Activated CD8-positive, alpha-beta T cell treated with anti-CD3 and anti-CD28 coated beads for 36 hours (primary cell): ENCODE data around the gene PRKCSH. TPM values are rescaled to one million over a fixed set of nuclear protein-coding genes. Genes with fewer than 3 reads are reported as not detected.

ENCODE experiments used
- ATAC-seq: fragments of 200-7000 bp; cut with Tn5 transposase; one replicate; pipeline ENCODE4 v1.10.0; 2021; ENCODE audit warnings: mild to moderate bottlenecking, moderate library complexity
- CTCF ChIA-PET: fragments of 350-600 bp; sonication (Branson Sonifier 250); formaldehyde crosslinking; loops from one replicate; lab custom pipeline; 2021; ENCODE audit warnings: antibody characterized with exemption; lab: Charles Lee
- POLR2A ChIA-PET: fragments of 350-600 bp; sonication (Branson Sonifier 250); formaldehyde crosslinking; loops from one replicate; lab custom pipeline; 2021; ENCODE audit warnings: antibody characterized with exemption; lab: Charles Lee
- DNase-seq: peaks from one replicate; pipeline ENCODE4 v3.0.0-alpha.2; 2020
- H3K27ac Mint-ChIP-seq: one replicate; pipeline ENCODE4 v1.8.0; 2021; ENCODE audit warnings: mild to moderate bottlenecking, mixed read lengths
- H3K27me3 Mint-ChIP-seq: one replicate; pipeline ENCODE4 v1.8.0; 2021; ENCODE audit warnings: mixed read lengths
- H3K36me3 Mint-ChIP-seq: one replicate; pipeline ENCODE4 v1.8.0; 2021; ENCODE audit warnings: low read depth, mixed read lengths
- H3K4me1 Mint-ChIP-seq: one replicate; pipeline ENCODE4 v1.8.0; 2021; ENCODE audit warnings: low read depth, mixed read lengths
- H3K4me3 Mint-ChIP-seq: one replicate; pipeline ENCODE4 v1.8.0; 2021; ENCODE audit warnings: mild to moderate bottlenecking, moderate library complexity, mixed read lengths
- H3K9me3 Mint-ChIP-seq: one replicate; pipeline ENCODE4 v1.8.0; 2021; ENCODE audit warnings: mixed read lengths
- CTCF ChIP-seq: fragments of 200-600 bp; IDR thresholded peaks from one replicate; pipeline ENCODE4 v1.8.0; 2022; ENCODE audit warnings: antibody characterized with exemption, mild to moderate bottlenecking
- intact Hi-C: fragments of 100-400 bp; cut with micrococcal nuclease; formaldehyde crosslinking; loops from one replicate; pipeline ENCODE4 v1.10.0; 2022
- total RNA-seq, 2 experiments: library from RNA; stranded (reverse); gene quantifications; one replicate each; pipeline ENCODE4 v1.2.3, GENCODE V29; 2021

The PRKCSH gene
- total RNA-seq, 2 experiments from 2014 or later: 207 to 211 TPM

- no peak for ATAC-seq
- POLR2A ChIA-PET: no interaction called here
- Mint-ChIP-seq H3K27ac (no peak overlapping the region), H3K4me3 (no peak overlapping the region), H3K9me3 (no peaks in the 10 kb centered on the region), H3K27me3 (peaks cover 29% of the 10 kb centered on the region), H3K4me1 (peaks cover 12% of the 10 kb centered on the region), H3K36me3 (no peaks in the 10 kb centered on the region)
- CTCF ChIA-PET: interaction anchor here (0.9 to 2.5 kb wide), 4 partner anchors 34 to 66 kb away, joined by 3 to 6 read pairs (median 5); no protein-coding TSS in a partner anchor
- TF ChIP-seq CTCF: no peak
- no peak for DNase-seq
- intact Hi-C loops: no loop called here
Measured at GRCh38 chr19:11416346-11417052, 18.9 kb upstream of the PRKCSH start.

- Mint-ChIP-seq H3K4me3 (no peak overlapping the region), H3K27ac (no peak overlapping the region), H3K9me3 (no peaks in the 10 kb centered on the region), H3K27me3 (peaks cover 42% of the 10 kb centered on the region), H3K36me3 (no peaks in the 10 kb centered on the region), H3K4me1 (peaks cover 25% of the 10 kb centered on the region)
- no peak for DNase-seq
- ChIA-PET POLR2A (no interaction called here), CTCF (interaction anchor here (4.6 kb wide), 1 partner anchor 36 kb away, joined by 29 read pairs; no protein-coding TSS in a partner anchor)
- no peak for TF ChIP-seq CTCF
- intact Hi-C loops: no loop called here
- no peak for ATAC-seq
Measured at GRCh38 chr19:11418094-11418548, 17.3 kb upstream of the PRKCSH start.

- intact Hi-C loops: no loop called here
- peaks cover 31% of the 10 kb centered on the region for H3K4me1 Mint-ChIP-seq
- ATAC-seq (no peak), DNase-seq (no peak)
- ChIA-PET CTCF (interaction anchor here (4.6 kb wide), 1 partner anchor 37 kb away, joined by 29 read pairs; no protein-coding TSS in a partner anchor), POLR2A (interaction anchor here (6.1 kb wide), 1 partner anchor 38 kb away, joined by 26 read pairs; no protein-coding TSS in a partner anchor)
- H3K4me3 Mint-ChIP-seq: no peak within 1 kb of the TSS
- H3K9me3 Mint-ChIP-seq: no peaks in the 10 kb centered on the region
- TF ChIP-seq CTCF: no peak
- no peak within 1 kb of the TSS for H3K27ac Mint-ChIP-seq
- peaks cover 49% of the 10 kb centered on the region for H3K27me3 Mint-ChIP-seq
- no peaks in the 10 kb centered on the region for H3K36me3 Mint-ChIP-seq
Measured at GRCh38 chr19:11418549-11419506, 16.6 kb upstream of the PRKCSH start, which contains the start of gene RGL3. Gene RGL3, minus strand, starts transcription at chr19:11419314. Its CDS starts 36 bp downstream, at chr19:11419278.

- POLR2A ChIA-PET: interaction anchor here (0.6 to 6.1 kb wide), 6 partner anchors 19 to 62 kb away, joined by 3 to 26 read pairs (median 5); partner anchors contain the start of gene EPOR
- Mint-ChIP-seq H3K4me1 (peaks cover 31% of the 10 kb centered on the region), H3K27me3 (peaks cover 54% of the 10 kb centered on the region), H3K36me3 (no peaks in the 10 kb centered on the region), H3K27ac (no peak overlapping the region), H3K4me3 (peak overlapping the region; percentile 65), H3K9me3 (no peaks in the 10 kb centered on the region)
- ATAC-seq: no peak
- no peak for TF ChIP-seq CTCF
- peak; percentile 17 for DNase-seq
- intact Hi-C loops: no loop called here
- CTCF ChIA-PET: interaction anchor here (1.6 to 4.6 kb wide), 3 partner anchors 14 to 74 kb away, joined by 3 to 29 read pairs (median 11); partner anchors contain the start of genes CCDC159, ODAD3, PRKCSH and TMEM205
Measured at GRCh38 chr19:11420429-11421370, 14.7 kb upstream of the PRKCSH start.
